ENCODE measurements around the gene PHLDB2. TPM values are rescaled to one million over a fixed set of nuclear protein-coding genes. Genes with fewer than 3 reads are reported as not detected.

The PHLDB2 gene
- total and polyA plus RNA-seq, 2 of the 8 experiments (the other 6 are each of a cell fraction or from before 2014, with no cell fraction given) = 5.8 to 22.6 TPM

DNA sequence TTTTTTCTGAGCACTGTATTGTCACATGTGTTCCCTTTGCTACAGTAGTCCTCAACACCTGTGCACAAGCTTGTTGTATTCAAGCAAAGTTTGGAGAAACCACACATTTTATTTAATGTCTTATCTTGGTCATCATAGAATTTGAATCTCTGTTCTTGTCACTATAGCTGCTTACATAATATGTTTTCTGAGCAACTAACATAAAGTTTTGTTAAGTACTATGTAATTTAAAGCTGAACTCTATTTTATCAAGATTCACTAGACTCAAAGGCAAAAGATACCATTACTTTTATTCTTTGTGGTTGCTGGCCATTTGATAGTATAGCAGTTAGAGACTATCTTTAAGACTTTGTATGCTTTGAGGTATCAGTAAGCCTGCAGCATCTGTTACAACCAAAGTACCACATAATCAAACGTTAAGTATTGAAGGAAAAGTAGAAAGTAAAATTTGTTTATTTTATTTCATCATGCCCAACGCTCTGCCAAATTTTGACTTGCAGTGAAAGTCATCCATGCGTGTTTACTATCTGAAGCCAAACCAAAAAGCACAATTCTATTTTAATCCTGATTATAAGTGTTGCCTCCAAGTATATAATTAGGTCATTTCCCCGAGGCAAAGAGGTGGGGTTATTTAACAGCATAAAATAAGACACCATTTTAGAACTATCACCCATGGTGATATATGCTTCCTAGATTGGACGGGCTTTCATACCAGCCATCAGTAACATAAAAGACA is 109.4 kb downstream of the PHLDB2 start (continued):
- TF ChIP-seq JUN (IDR thresholded peaks at IDR 0.05; ENCODE audit: low read depth, low read length) = no peak
- TF ChIP-seq CBX5 (IDR thresholded peaks at IDR 0.05; ENCODE audit: low read depth, low read length) = no peak
- no peak for TF ChIP-seq RBBP5 (IDR thresholded peaks at IDR 0.05; ENCODE audit: borderline replicate concordance, low read depth, low read length)
- TF ChIP-seq GTF2F1 (IDR thresholded peaks at IDR 0.05; ENCODE audit: borderline replicate concordance, low read depth, low read length) = no peak
- TF ChIP-seq HDAC2 (IDR thresholded peaks at IDR 0.05; ENCODE audit: borderline replicate concordance in 1 of 2, low read depth in 2 of 2, low read length in 2 of 2) = no peak
- TF ChIP-seq SIN3A (conservative IDR thresholded peaks at IDR 0.05 in 1 of 2, IDR thresholded peaks at IDR 0.05 in 1 of 2; ENCODE audit: low read depth in 1 of 2, low read length in 2 of 2) = no peak
- no peak for TF ChIP-seq SIX5 (IDR thresholded peaks at IDR 0.05; ENCODE audit: low read depth, low read length)
- no peak for TF ChIP-seq TBP (IDR thresholded peaks at IDR 0.05; ENCODE audit: low read depth, low read length)
- no peak for TF ChIP-seq SP1 (IDR thresholded peaks at IDR 0.05; ENCODE audit: low read depth, low read length)
- no peak for TF ChIP-seq EZH2 (IDR thresholded peaks at IDR 0.05; ENCODE audit: low read depth, low read length, severe bottlenecking)

Data from H1 (cell line).